ENCODE results near the gene NOTCH1. TPM values are rescaled to one million over a fixed set of nuclear protein-coding genes. Genes with fewer than 3 reads are reported as not detected.
"Not testable (repeated sequence)": the region's sequence is repeated elsewhere in the genome, so short reads cannot be mapped to it uniquely, and the experiment has no call there.

NOTCH1 gene
- total RNA-seq, 1 donor from 2014 or later: 84.4 TPM

- intact Hi-C loops (cut with micrococcal nuclease): loop anchor here (2.0 kb wide), 1 partner anchor 13 kb away; no protein-coding TSS in a partner anchor
Observed at GRCh38 chr9:136579650-136580219, 33.9 kb upstream of the NOTCH1 start.

GRCh38 chr9:136578915-136579649 is 33.2 kb upstream of the NOTCH1 start:
- intact Hi-C loops (cut with micrococcal nuclease): loop anchor here (2.0 kb wide), 1 partner anchor 14 kb away; no protein-coding TSS in a partner anchor

- intact Hi-C loops (cut with micrococcal nuclease): loop anchor here (2.0 kb wide), 1 partner anchor 14 kb away; no protein-coding TSS in a partner anchor
Observed at GRCh38 chr9:136578626-136578914, 32.7 kb upstream of the NOTCH1 start.

- intact Hi-C loops (cut with micrococcal nuclease): loop anchor here (2.0 kb wide), 1 partner anchor 15 kb away; no protein-coding TSS in a partner anchor
Observed at GRCh38 chr9:136577941-136578625, 32.2 kb upstream of the NOTCH1 start.

- intact Hi-C loops (cut with micrococcal nuclease): no loop called here
Observed at GRCh38 chr9:136576269-136576626, 30.4 kb upstream of the NOTCH1 start.

GRCh38 chr9:136575626-136576268 is 29.9 kb upstream of the NOTCH1 start:
- intact Hi-C loops (cut with micrococcal nuclease): no loop called here

- intact Hi-C loops (cut with micrococcal nuclease): not testable (repeated sequence)
Observed at GRCh38 chr9:136574606-136575005, 28.8 kb upstream of the NOTCH1 start.

GRCh38 chr9:136572828-136573625 is 27.2 kb upstream of the NOTCH1 start:
- intact Hi-C loops (cut with micrococcal nuclease): loop anchor here (2.0 kb wide), 1 partner anchor 16 kb away; no protein-coding TSS in a partner anchor

- intact Hi-C loops (cut with micrococcal nuclease): loop anchor here (2.0 kb wide), 1 partner anchor 17 kb away; no protein-coding TSS in a partner anchor
Observed at GRCh38 chr9:136572003-136572827, 26.4 kb upstream of the NOTCH1 start.

- intact Hi-C loops (cut with micrococcal nuclease): no loop called here
Observed at GRCh38 chr9:136571531-136571930, 25.7 kb upstream of the NOTCH1 start.

- intact Hi-C loops (cut with micrococcal nuclease): no loop called here
Observed at GRCh38 chr9:136570916-136571315, 25.1 kb upstream of the NOTCH1 start.

GRCh38 chr9:136570191-136570845 is 24.5 kb upstream of the NOTCH1 start:
- intact Hi-C loops (cut with micrococcal nuclease): no loop called here

- intact Hi-C loops (cut with micrococcal nuclease): no loop called here
Observed at GRCh38 chr9:136569526-136570148, 23.8 kb upstream of the NOTCH1 start.

- intact Hi-C loops (cut with micrococcal nuclease): no loop called here
Observed at GRCh38 chr9:136568288-136569081, 22.6 kb upstream of the NOTCH1 start.

GRCh38 chr9:136567651-136568287 is 21.9 kb upstream of the NOTCH1 start:
- intact Hi-C loops (cut with micrococcal nuclease): no loop called here

GRCh38 chr9:136566901-136567300 is 21.1 kb upstream of the NOTCH1 start:
- intact Hi-C loops (cut with micrococcal nuclease): no loop called here

- intact Hi-C loops (cut with micrococcal nuclease): no loop called here
Observed at GRCh38 chr9:136566553-136566895, 20.7 kb upstream of the NOTCH1 start.

Data from T-helper 1 cell treated with Interleukin-12 subunit alpha and Interleukin-12 subunit beta and Interleukin-4 antibody, amounts not matched to agents 30 ng/mL and 1 ng/mL, for 36 hours (primary cell).